ENCODE measurements around the gene LRRC55.

Gene LRRC55

GRCh38 chr11:57181678-57182305 is at the start of gene LRRC55:
Gene LRRC55, plus strand, starts transcription at chr11:57181953. Its CDS starts 70 bp downstream, at chr11:57182023.
- in situ Hi-C loops (cut with HindIII; ENCODE audit: low sequenced_read_pairs): no loop called here

GRCh38 chr11:57133366-57134038 is 48.3 kb upstream of the LRRC55 start:
- in situ Hi-C loops (cut with HindIII; ENCODE audit: low sequenced_read_pairs): loop anchor here (5.0 kb wide), 1 partner anchor 106 kb away; no protein-coding TSS in a partner anchor

- in situ Hi-C loops (cut with HindIII; ENCODE audit: low sequenced_read_pairs): loop anchor here (5.0 kb wide), 1 partner anchor 107 kb away; no protein-coding TSS in a partner anchor
Observed at GRCh38 chr11:57134284-57134683, 47.5 kb upstream of the LRRC55 start.

GRCh38 chr11:57135020-57135751 is 46.6 kb upstream of the LRRC55 start:
- in situ Hi-C loops (cut with HindIII; ENCODE audit: low sequenced_read_pairs): loop anchor here (5.0 kb wide), 2 partner anchors 97 to 247 kb away; partner anchors contain the start of gene PRG3

GRCh38 chr11:57140568-57140967 is 41.2 kb upstream of the LRRC55 start:
- in situ Hi-C loops (cut with HindIII; ENCODE audit: low sequenced_read_pairs): no loop called here

- in situ Hi-C loops (cut with HindIII; ENCODE audit: low sequenced_read_pairs): no loop called here
Observed at GRCh38 chr11:57143459-57143858, 38.3 kb upstream of the LRRC55 start.

GRCh38 chr11:57144075-57144474 is 37.7 kb upstream of the LRRC55 start:
- in situ Hi-C loops (cut with HindIII; ENCODE audit: low sequenced_read_pairs): no loop called here

- in situ Hi-C loops (cut with HindIII; ENCODE audit: low sequenced_read_pairs): no loop called here
Observed at GRCh38 chr11:57144531-57145320, 37.0 kb upstream of the LRRC55 start.

- in situ Hi-C loops (cut with HindIII; ENCODE audit: low sequenced_read_pairs): no loop called here
Observed at GRCh38 chr11:57146301-57146700, 35.5 kb upstream of the LRRC55 start.

- in situ Hi-C loops (cut with HindIII; ENCODE audit: low sequenced_read_pairs): no loop called here
Observed at GRCh38 chr11:57148621-57149020, 33.1 kb upstream of the LRRC55 start.

- in situ Hi-C loops (cut with HindIII; ENCODE audit: low sequenced_read_pairs): no loop called here
Observed at GRCh38 chr11:57150454-57150917, 31.3 kb upstream of the LRRC55 start.

- in situ Hi-C loops (cut with HindIII; ENCODE audit: low sequenced_read_pairs): no loop called here
Observed at GRCh38 chr11:57152134-57152533, 29.6 kb upstream of the LRRC55 start.

GRCh38 chr11:57153448-57153847 is 28.3 kb upstream of the LRRC55 start:
- in situ Hi-C loops (cut with HindIII; ENCODE audit: low sequenced_read_pairs): no loop called here

GRCh38 chr11:57154739-57155138 is 27.0 kb upstream of the LRRC55 start:
- in situ Hi-C loops (cut with HindIII; ENCODE audit: low sequenced_read_pairs): no loop called here

GRCh38 chr11:57155400-57155799 is 26.4 kb upstream of the LRRC55 start:
- in situ Hi-C loops (cut with HindIII; ENCODE audit: low sequenced_read_pairs): no loop called here

GRCh38 chr11:57155838-57156607 is 25.7 kb upstream of the LRRC55 start:
- in situ Hi-C loops (cut with HindIII; ENCODE audit: low sequenced_read_pairs): no loop called here

GRCh38 chr11:57156928-57157327 is 24.8 kb upstream of the LRRC55 start:
- in situ Hi-C loops (cut with HindIII; ENCODE audit: low sequenced_read_pairs): no loop called here

- in situ Hi-C loops (cut with HindIII; ENCODE audit: low sequenced_read_pairs): no loop called here
Observed at GRCh38 chr11:57157624-57158023, 24.1 kb upstream of the LRRC55 start.

- in situ Hi-C loops (cut with HindIII; ENCODE audit: low sequenced_read_pairs): no loop called here
Observed at GRCh38 chr11:57158180-57158579, 23.6 kb upstream of the LRRC55 start.

GRCh38 chr11:57158599-57158998 is 23.2 kb upstream of the LRRC55 start:
- in situ Hi-C loops (cut with HindIII; ENCODE audit: low sequenced_read_pairs): no loop called here
